HCT116 (cell line): ENCODE data around the gene NUTM2F. TPM values are rescaled to one million over a fixed set of nuclear protein-coding genes. Genes with fewer than 3 reads are reported as not detected.

ENCODE experiments used
- ATAC-seq: fragments of 200-7000 bp; cut with Tn5 transposase; 2 replicates; pipeline ENCODE4 v1.9.1; 2020; ENCODE audit warnings: mild to moderate bottlenecking, moderate library complexity
- BruUV-seq: library from RNA; stranded (reverse); fragments of 400-500 nt; replicated peaks from 2 replicates; lab custom pipeline; 2021; lab: Mats Ljungman, UMichigan
- CTCF ChIA-PET: fragments of 300-600 bp; sonication (Branson Sonifier 250); formaldehyde crosslinking; loops from one replicate; lab custom pipeline; 2021; ENCODE audit warnings: antibody characterized with exemption; lab: Charles Lee
- POLR2A ChIA-PET: fragments of 300-600, 350-600 bp; sonication (Branson Sonifier 250); formaldehyde crosslinking; loops from one replicate; lab custom pipeline; 2021; ENCODE audit warnings: antibody characterized with exemption; lab: Charles Lee
- RAD21 ChIA-PET, 2 experiments: fragments of 300-600 bp; sonication (Branson Sonifier 250); formaldehyde crosslinking; loops; one replicate each; lab custom pipeline; 2023; ENCODE audit warnings: low total read pairs in 2 of 2; ENCODE audit not compliant: uncharacterized antibody in 2 of 2, unreplicated experiment in 2 of 2, low non-redundant PET in 1 of 2; lab: Charles Lee
- DNase-seq: peaks from one replicate; pipeline ENCODE4 v3.0.0-alpha.2; 2010; ENCODE audit warnings: low read depth, low spot score
- H2AFZ ChIP-seq: fragments of 200-600 bp; shearing (Covaris generic), sonication (generic); 2 replicates; pipeline ENCODE4 v1.6.1; 2017; ENCODE audit warnings: low read depth, mixed run types, mixed read lengths, antibody characterized with exemption, low read length; ENCODE audit not compliant: poor library complexity, severe bottlenecking
- H3K27ac ChIP-seq: 2 replicates; pipeline ENCODE4 v1.5.1; 2012; ENCODE audit warnings: low read depth, low read length
- H3K27me3 ChIP-seq: fragments of 200-600 bp; sonication (generic); 2 replicates; pipeline ENCODE4 v1.6.1; 2016; ENCODE audit warnings: mixed run types, low read length, mixed read lengths; ENCODE audit not compliant: insufficient read depth
- H3K36me3 ChIP-seq, 2 experiments: fragments of 200-500 bp in 1 of 2; fragments of 200-600 bp in 1 of 2; sonication (Bioruptor generic) in 1 of 2; sonication (generic) in 1 of 2; 2 replicates each; pipeline versions ENCODE4 v1.5.1 to v1.6.1; 2014 to 2016; ENCODE audit warnings: low read length in 2 of 2, inconsistent platforms in 1 of 2, mixed read lengths in 1 of 2, mixed run types in 1 of 2; ENCODE audit not compliant: insufficient read depth in 2 of 2, control insufficient read depth in 1 of 2
- H3K4me1 ChIP-seq, 2 experiments: fragments of 200-600 bp in 1 of 2; sonication (generic) in 1 of 2; 2 replicates each; pipeline versions ENCODE4 v1.5.1 to v1.6.1; 2012 to 2017; ENCODE audit warnings: low read length in 2 of 2, inconsistent platforms in 1 of 2, mild to moderate bottlenecking in 1 of 2, mixed read lengths in 1 of 2, mixed run types in 1 of 2, moderate library complexity in 1 of 2; ENCODE audit not compliant: insufficient read depth in 2 of 2, control insufficient read depth in 1 of 2
- H3K4me2 ChIP-seq: fragments of 200-600 bp; sonication (generic); 2 replicates; pipeline ENCODE4 v1.6.1; 2017; ENCODE audit warnings: mixed run types, low read length, mixed read lengths
- H3K4me3 ChIP-seq, 2 experiments: fragments of 200-600 bp in 1 of 2; sonication (generic) in 1 of 2; replicated peaks in 1 of 2; 2 replicates each; pipeline ENCODE4 v1.5.1; 2011 to 2016; ENCODE audit warnings: low read length in 2 of 2, control low read depth in 1 of 2, low read depth in 1 of 2, mild to moderate bottlenecking in 1 of 2, mixed read lengths in 1 of 2, mixed run types in 1 of 2
- H3K79me2 ChIP-seq: fragments of 200-600 bp; sonication (generic); 2 replicates; pipeline ENCODE4 v1.6.1; 2017; ENCODE audit warnings: mild to moderate bottlenecking, mixed run types, low read length, moderate library complexity, mixed read lengths; ENCODE audit not compliant: insufficient read depth
- H3K9ac ChIP-seq: fragments of 200-600 bp; sonication (generic); 2 replicates; pipeline ENCODE4 v1.6.1; 2016; ENCODE audit warnings: low read length, mixed read lengths
- H3K9me2 ChIP-seq: fragments of 200-600 bp; sonication (generic), shearing (Covaris generic); 2 replicates; pipeline ENCODE4 v1.6.1; 2017; ENCODE audit warnings: mixed run types, mild to moderate bottlenecking, moderate library complexity; ENCODE audit not compliant: insufficient read depth
- H3K9me3 ChIP-seq, 2 experiments: fragments of 200-500 bp in 1 of 2; fragments of 200-600 bp in 1 of 2; sonication (Bioruptor generic) in 1 of 2; sonication (generic) in 1 of 2; 2 replicates each; pipeline ENCODE4 v1.6.1; 2014 to 2017; ENCODE audit warnings: low read length in 2 of 2, mixed read lengths in 2 of 2, inconsistent platforms in 1 of 2, low read depth in 1 of 2, mild to moderate bottlenecking in 1 of 2, mixed run types in 1 of 2, moderate library complexity in 1 of 2; ENCODE audit not compliant: control insufficient read depth in 1 of 2, insufficient read depth in 1 of 2
- H4K20me1 ChIP-seq: fragments of 200-600 bp; sonication (generic), shearing (Covaris generic); 2 replicates; pipeline ENCODE4 v1.6.1; 2017; ENCODE audit warnings: mixed run types, mild to moderate bottlenecking, moderate library complexity; ENCODE audit not compliant: insufficient read depth
- ATF3 ChIP-seq: IDR thresholded peaks from 2 replicates; pipeline ENCODE4 v1.6.1; 2012
- CTCF ChIP-seq, 3 experiments: fragments of 200-600 bp in 1 of 3; sonication (generic) in 1 of 3; IDR thresholded peaks in 2 of 3; conservative IDR thresholded peaks in 1 of 3; 2 replicates each; pipeline ENCODE4 v1.5.1; 2012 to 2017; ENCODE audit warnings: low read depth in 2 of 3, low read length in 2 of 3, antibody characterized with exemption in 1 of 3, borderline replicate concordance in 1 of 3, control low read depth in 1 of 3, mild to moderate bottlenecking in 1 of 3, mixed read lengths in 1 of 3, mixed run types in 1 of 3, moderate library complexity in 1 of 3; ENCODE audit not compliant: insufficient read depth in 1 of 3
- EGR1 ChIP-seq: IDR thresholded peaks from 2 replicates; pipeline ENCODE4 v1.6.1; 2012; ENCODE audit warnings: low read depth
- ELF1 ChIP-seq: IDR thresholded peaks from 2 replicates; pipeline ENCODE4 v1.6.1; 2012; ENCODE audit warnings: low read depth, borderline replicate concordance
- EZH2 ChIP-seq: fragments of 200-600 bp; sonication (generic); IDR thresholded peaks from 2 replicates; pipeline ENCODE4 v1.6.1; 2017; ENCODE audit warnings: antibody characterized with exemption, mixed run types
- FOSL1 ChIP-seq: IDR thresholded peaks from 2 replicates; pipeline ENCODE4 v1.6.1; 2012; ENCODE audit warnings: low read depth
- JUND ChIP-seq: IDR thresholded peaks from 2 replicates; pipeline ENCODE4 v1.6.1; 2012
- MAX ChIP-seq: IDR thresholded peaks from 2 replicates; pipeline ENCODE4 v1.6.1; 2012
- POLR2A ChIP-seq: IDR thresholded peaks from 2 replicates; pipeline ENCODE4 v1.7.0; 2011; ENCODE audit warnings: borderline replicate concordance; ENCODE audit not compliant: insufficient read depth, insufficient read length; ENCODE audit errors: extremely low read depth
- REST ChIP-seq: IDR thresholded peaks from 2 replicates; pipeline ENCODE4 v1.6.1; 2012; ENCODE audit warnings: low read depth
- SIN3A ChIP-seq: IDR thresholded peaks from 2 replicates; pipeline ENCODE4 v1.6.1; 2012; ENCODE audit warnings: low read depth
- SP1 ChIP-seq: IDR thresholded peaks from 2 replicates; pipeline ENCODE4 v1.6.1; 2012; ENCODE audit warnings: low read depth
- SRF ChIP-seq: IDR thresholded peaks from 2 replicates; pipeline ENCODE4 v1.6.1; 2012; ENCODE audit warnings: low read depth
- TCF7L2 ChIP-seq: IDR thresholded peaks from 2 replicates; pipeline ENCODE4 v1.7.0; 2011; ENCODE audit warnings: borderline replicate concordance, inconsistent platforms; ENCODE audit not compliant: insufficient read depth, insufficient read length; ENCODE audit errors: extremely low read depth
- YY1 ChIP-seq: IDR thresholded peaks from 2 replicates; pipeline ENCODE4 v1.6.1; 2011; ENCODE audit warnings: low read length, low read depth, moderate library complexity, mild to moderate bottlenecking; ENCODE audit not compliant: insufficient replicate concordance; ENCODE audit errors: extremely low read depth
- ZBTB33 ChIP-seq: IDR thresholded peaks from 2 replicates; pipeline ENCODE4 v1.6.1; 2011; ENCODE audit warnings: mild to moderate bottlenecking, low read length, moderate library complexity; ENCODE audit not compliant: insufficient replicate concordance; ENCODE audit errors: extremely low read depth
- ZNF274 ChIP-seq: fragments of 200-500 bp; sonication (Bioruptor generic); IDR thresholded peaks from 2 replicates; pipeline ENCODE4 v1.6.1; 2014; ENCODE audit warnings: mild to moderate bottlenecking, low read depth, low read length, inconsistent platforms
- intact Hi-C: fragments of 100-400 bp; cut with micrococcal nuclease; formaldehyde crosslinking; loops from 2 replicates; pipeline ENCODE4 v1.10.0; 2022
- total RNA-seq: library from RNA; stranded (reverse); gene quantifications from one replicate; pipeline ENCODE4 v1.2.1, GENCODE V29; 2021; ENCODE audit not compliant: unreplicated experiment

The NUTM2F gene
- total RNA-seq, 1 experiment from 2014 or later = not detected

- Histone ChIP-seq H3K36me3 (peaks cover 0 to 29% of the 10 kb centered on the region in 2 experiments; a peak in 2 of 4 replicates), H3K27me3 (no peaks in the 10 kb centered on the region), H3K4me1 (no peaks in the 10 kb centered on the region), H4K20me1 (no peaks in the 10 kb centered on the region), H3K4me3 (no peak overlapping the region), H3K9me3 (peaks cover 0 to 8% of the 10 kb centered on the region in 2 experiments; a peak in 2 of 4 replicates), H3K4me2 (no peak overlapping the region), H3K27ac (no peak overlapping the region), H3K9me2 (no peaks in the 10 kb centered on the region), H3K79me2 (peaks cover 24% of the 10 kb centered on the region), H3K9ac (no peak overlapping the region), H2AFZ (no peak overlapping the region)
- ChIA-PET POLR2A (no interaction called here), RAD21 (no interaction called here), CTCF (no interaction called here)
- DNase-seq = no peak
- TF ChIP-seq SP1 (no peak), ELF1 (no peak), MAX (no peak), ZBTB33 (no peak), EZH2 (no peak), SRF (no peak), REST (no peak), TCF7L2 (no peak), POLR2A (no peak), EGR1 (no peak), FOSL1 (no peak), CTCF (IDR thresholded peaks at IDR 0.05 in 2 of 3, conservative IDR thresholded peaks at IDR 0.05 in 1 of 3; ENCODE audit: borderline replicate concordance in 1 of 3, insufficient read depth in 1 of 3, low read depth in 2 of 3, low read length in 2 of 3) (no peak), ZNF274 (no peak), YY1 (no peak), JUND (no peak), ATF3 (no peak), SIN3A (no peak)
- ATAC-seq = no peak
- BruUV-seq = no TSS peak
- intact Hi-C loops = no loop called here
Observed at GRCh38 chr9:94277885-94278536, 50.4 kb downstream of the NUTM2F start.
